ENCODE results near the gene PCDHGA1. TPM values are rescaled to one million over a fixed set of nuclear protein-coding genes. Genes with fewer than 3 reads are reported as not detected.
"Not testable (repeated sequence)": the region's sequence is repeated elsewhere in the genome, so short reads cannot be mapped to it uniquely, and the experiment has no call there.

PCDHGA1 gene
- total RNA-seq, 1 donor from 2014 or later, result 0.13 TPM

DNA sequence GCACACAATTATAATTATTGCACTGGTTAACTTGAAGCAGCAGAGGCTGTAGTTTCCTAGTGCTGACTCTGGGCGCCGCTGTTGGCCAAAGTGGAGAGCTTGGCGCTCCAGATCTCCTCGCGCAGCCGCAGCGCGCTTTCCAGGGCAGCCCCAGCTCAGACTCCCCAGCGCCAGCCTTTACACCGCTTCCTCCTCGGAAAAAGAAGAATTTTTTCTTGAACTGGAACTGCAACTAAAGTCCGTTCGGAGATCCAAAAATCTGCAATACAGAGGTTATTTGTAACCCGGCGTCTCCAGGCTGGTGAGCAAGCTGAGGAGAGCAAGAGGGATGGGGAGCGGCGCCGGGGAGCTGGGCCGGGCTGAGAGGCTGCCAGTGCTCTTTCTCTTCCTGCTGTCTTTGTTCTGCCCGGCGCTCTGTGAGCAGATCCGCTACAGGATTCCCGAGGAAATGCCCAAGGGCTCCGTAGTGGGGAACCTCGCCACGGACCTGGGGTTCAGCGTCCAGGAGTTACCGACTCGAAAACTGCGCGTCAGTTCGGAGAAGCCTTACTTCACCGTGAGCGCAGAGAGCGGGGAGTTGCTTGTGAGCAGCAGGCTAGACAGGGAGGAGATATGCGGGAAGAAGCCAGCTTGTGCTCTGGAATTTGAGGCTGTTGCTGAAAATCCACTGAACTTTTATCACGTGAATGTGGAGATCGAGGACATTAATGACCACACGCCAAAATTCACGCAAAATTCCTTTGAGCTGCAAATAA lies 57.4 kb downstream of the PCDHGA1 start, which contains the start of gene PCDHGB4:
Gene PCDHGB4 (plus strand): TSS at position 142 of the 755 bp plus-strand sequence. CDS start 187 bp downstream, at position 329.
- H3K9me3 Mint-ChIP-seq (ENCODE audit: unreplicated experiment), result peaks cover 34% of the 10 kb centered on the region
- H3K27me3 Mint-ChIP-seq (ENCODE audit: unreplicated experiment); H3K4me1 Mint-ChIP-seq (ENCODE audit: unreplicated experiment); H3K36me3 Mint-ChIP-seq (ENCODE audit: unreplicated experiment); DNase-seq (ENCODE audit: extremely low spot score, unreplicated experiment): not testable (repeated sequence)
- peak within 1 kb of the TSS; percentile 23 for H3K27ac Mint-ChIP-seq (ENCODE audit: unreplicated experiment)
- TF ChIP-seq CTCF (IDR thresholded peaks at IDR 0.05), result peak; percentile 46
- peak within 1 kb of the TSS; percentile 64 for H3K4me3 Mint-ChIP-seq (ENCODE audit: unreplicated experiment)

- H3K36me3 Mint-ChIP-seq (ENCODE audit: unreplicated experiment), result peaks cover 6% of the 10 kb centered on the region
- no peak overlapping the region for H3K4me3 Mint-ChIP-seq (ENCODE audit: unreplicated experiment)
- no peak for DNase-seq (ENCODE audit: extremely low spot score, unreplicated experiment)
- no peaks in the 10 kb centered on the region for H3K27me3 Mint-ChIP-seq (ENCODE audit: unreplicated experiment)
- H3K27ac Mint-ChIP-seq (ENCODE audit: unreplicated experiment), result no peak overlapping the region
- peaks cover 37% of the 10 kb centered on the region for H3K9me3 Mint-ChIP-seq (ENCODE audit: unreplicated experiment)
- no peaks in the 10 kb centered on the region for H3K4me1 Mint-ChIP-seq (ENCODE audit: unreplicated experiment)
- TF ChIP-seq CTCF (IDR thresholded peaks at IDR 0.05), result no peak
Observed at GRCh38 chr5:141388661-141389060, 58.3 kb downstream of the PCDHGA1 start.

- H3K36me3 Mint-ChIP-seq (ENCODE audit: unreplicated experiment), result peaks cover 9% of the 10 kb centered on the region
- H3K4me1 Mint-ChIP-seq (ENCODE audit: unreplicated experiment), result no peaks in the 10 kb centered on the region
- peaks cover 41% of the 10 kb centered on the region for H3K9me3 Mint-ChIP-seq (ENCODE audit: unreplicated experiment)
Observed at GRCh38 chr5:141389153-141390042, 59.1 kb downstream of the PCDHGA1 start.

DNA sequence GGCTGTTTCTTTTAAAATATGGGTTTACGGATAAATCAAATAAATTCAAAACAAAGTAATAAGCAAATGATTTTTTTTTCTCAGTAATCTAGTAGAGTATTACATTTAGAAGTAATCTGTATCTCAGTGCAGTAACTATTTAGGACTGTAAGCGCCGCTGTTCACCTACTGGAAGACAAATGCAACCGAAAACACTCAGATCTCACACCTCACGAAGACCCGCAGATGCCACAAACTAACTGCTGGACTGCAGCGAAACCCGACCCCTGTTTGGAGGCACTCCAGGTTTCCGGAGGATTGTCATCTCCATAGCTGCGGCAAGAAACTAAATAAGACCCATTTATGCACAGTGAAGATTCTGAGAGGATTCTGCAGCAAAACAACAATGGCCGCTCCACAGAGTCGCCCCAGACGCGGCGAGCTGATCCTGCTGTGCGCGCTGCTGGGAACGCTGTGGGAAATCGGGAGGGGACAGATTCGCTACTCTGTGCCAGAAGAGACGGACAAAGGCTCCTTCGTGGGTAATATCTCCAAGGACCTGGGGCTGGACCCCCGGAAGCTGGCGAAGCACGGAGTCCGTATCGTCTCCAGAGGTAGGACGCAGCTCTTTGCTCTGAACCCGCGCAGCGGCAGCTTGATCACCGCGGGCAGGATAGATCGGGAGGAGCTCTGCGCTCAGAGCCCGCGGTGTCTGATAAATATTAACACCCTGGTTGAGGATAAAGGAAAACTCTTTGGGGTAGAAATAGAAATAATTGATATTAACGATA lies 62.3 kb downstream of the PCDHGA1 start, which contains the start of gene PCDHGA8:
Gene PCDHGA8 (plus strand): TSS at position 205 of the 770 bp plus-strand sequence. CDS start 181 bp downstream, at position 386.
- H3K4me1 Mint-ChIP-seq (ENCODE audit: unreplicated experiment), result no peaks in the 10 kb centered on the region
- peaks cover 30% of the 10 kb centered on the region for H3K9me3 Mint-ChIP-seq (ENCODE audit: unreplicated experiment)
- no peak for TF ChIP-seq CTCF (IDR thresholded peaks at IDR 0.05)
- peaks cover 9% of the 10 kb centered on the region for H3K36me3 Mint-ChIP-seq (ENCODE audit: unreplicated experiment)
- no peak within 1 kb of the TSS for H3K27ac Mint-ChIP-seq (ENCODE audit: unreplicated experiment)
- no peak within 1 kb of the TSS for H3K4me3 Mint-ChIP-seq (ENCODE audit: unreplicated experiment)
- H3K27me3 Mint-ChIP-seq (ENCODE audit: unreplicated experiment), result no peaks in the 10 kb centered on the region
- DNase-seq (ENCODE audit: extremely low spot score, unreplicated experiment), result no peak

More at GRCh38 chr5:141389153-141390042, 59.1 kb downstream of the PCDHGA1 start:
- Mint-ChIP-seq H3K27me3 (ENCODE audit: unreplicated experiment) (no peaks in the 10 kb centered on the region), H3K4me3 (ENCODE audit: unreplicated experiment) (no peak overlapping the region), H3K27ac (ENCODE audit: unreplicated experiment) (no peak overlapping the region)
- TF ChIP-seq CTCF (IDR thresholded peaks at IDR 0.05), result no peak
- no peak for DNase-seq (ENCODE audit: extremely low spot score, unreplicated experiment)

Data from osteocyte (in vitro differentiated cells).